ENCODE results near the gene DNAH6.
"Not testable (repeated sequence)": the region's sequence is repeated elsewhere in the genome, so short reads cannot be mapped to it uniquely, and the experiment has no call there.

Gene DNAH6

GRCh38 chr2:84851876-84852275 lies 335.6 kb downstream of the DNAH6 start:
- no peak for DNase-seq (ENCODE audit: low spot score)
- Mint-ChIP-seq H3K9me3 (peaks cover 24% of the 10 kb centered on the region), H3K27ac (peak overlapping the region; percentile 9), H3K4me3 (no peak overlapping the region), H3K4me1 (ENCODE audit: low read depth) (peaks cover 72% of the 10 kb centered on the region), H3K36me3 (ENCODE audit: low read depth) (peaks cover 79% of the 10 kb centered on the region), H3K27me3 (ENCODE audit: low read depth) (no peaks in the 10 kb centered on the region)

GRCh38 chr2:84854850-84855249 lies 338.6 kb downstream of the DNAH6 start:
- peak overlapping the region; percentile 2 for H3K4me3 Mint-ChIP-seq
- peaks cover 76% of the 10 kb centered on the region for H3K4me1 Mint-ChIP-seq (ENCODE audit: low read depth)
- no peak for DNase-seq (ENCODE audit: low spot score)
- no peaks in the 10 kb centered on the region for H3K27me3 Mint-ChIP-seq (ENCODE audit: low read depth)
- H3K27ac Mint-ChIP-seq: no peak overlapping the region
- H3K9me3 Mint-ChIP-seq: peaks cover 24% of the 10 kb centered on the region
- H3K36me3 Mint-ChIP-seq (ENCODE audit: low read depth): peaks cover 79% of the 10 kb centered on the region

- DNase-seq (ENCODE audit: low spot score): no peak
- Mint-ChIP-seq H3K4me3 (peak overlapping the region; percentile 44), H3K36me3 (ENCODE audit: low read depth) (peaks cover 84% of the 10 kb centered on the region), H3K27ac (peak overlapping the region; percentile 47), H3K9me3 (peaks cover 24% of the 10 kb centered on the region), H3K4me1 (ENCODE audit: low read depth) (peaks cover 78% of the 10 kb centered on the region), H3K27me3 (ENCODE audit: low read depth) (no peaks in the 10 kb centered on the region)
Observed at GRCh38 chr2:84855731-84856130, 339.4 kb downstream of the DNAH6 start.

- Mint-ChIP-seq H3K4me3 (peak overlapping the region; percentile 65), H3K36me3 (ENCODE audit: low read depth) (peaks cover 80% of the 10 kb centered on the region), H3K4me1 (ENCODE audit: low read depth) (peaks cover 79% of the 10 kb centered on the region), H3K9me3 (peaks cover 24% of the 10 kb centered on the region), H3K27me3 (ENCODE audit: low read depth) (no peaks in the 10 kb centered on the region), H3K27ac (peak overlapping the region; percentile 84)
- peak; percentile 43 for DNase-seq (ENCODE audit: low spot score)
Observed at GRCh38 chr2:84856787-84857186, 340.5 kb downstream of the DNAH6 start.

- peaks cover 78% of the 10 kb centered on the region for H3K4me1 Mint-ChIP-seq (ENCODE audit: low read depth)
- peak overlapping the region; percentile 65 for H3K4me3 Mint-ChIP-seq
- no peak for DNase-seq (ENCODE audit: low spot score)
Observed at GRCh38 chr2:84857566-84857965, 341.3 kb downstream of the DNAH6 start.

GRCh38 chr2:84858123-84858522 lies 341.8 kb downstream of the DNAH6 start:
- Mint-ChIP-seq H3K9me3 (peaks cover 13% of the 10 kb centered on the region), H3K36me3 (ENCODE audit: low read depth) (peaks cover 74% of the 10 kb centered on the region), H3K4me3 (peak overlapping the region; percentile 65), H3K4me1 (ENCODE audit: low read depth) (peaks cover 81% of the 10 kb centered on the region), H3K27me3 (ENCODE audit: low read depth) (no peaks in the 10 kb centered on the region), H3K27ac (peak overlapping the region; percentile 84)
- no peak for DNase-seq (ENCODE audit: low spot score)

More at GRCh38 chr2:84857566-84857965, 341.3 kb downstream of the DNAH6 start:
- H3K9me3 Mint-ChIP-seq: peaks cover 18% of the 10 kb centered on the region
- H3K27me3 Mint-ChIP-seq (ENCODE audit: low read depth): no peaks in the 10 kb centered on the region
- peak overlapping the region; percentile 84 for H3K27ac Mint-ChIP-seq
- H3K36me3 Mint-ChIP-seq (ENCODE audit: low read depth): peaks cover 76% of the 10 kb centered on the region

- peaks cover 81% of the 10 kb centered on the region for H3K4me1 Mint-ChIP-seq (ENCODE audit: low read depth)
- H3K27me3 Mint-ChIP-seq (ENCODE audit: low read depth): no peaks in the 10 kb centered on the region
- H3K9me3 Mint-ChIP-seq: peaks cover 9% of the 10 kb centered on the region
- peaks cover 71% of the 10 kb centered on the region for H3K36me3 Mint-ChIP-seq (ENCODE audit: low read depth)
- peak overlapping the region; percentile 68 for H3K4me3 Mint-ChIP-seq
- no peak for DNase-seq (ENCODE audit: low spot score)
- peak overlapping the region; percentile 43 for H3K27ac Mint-ChIP-seq
Observed at GRCh38 chr2:84858937-84859336, 342.6 kb downstream of the DNAH6 start.

- Mint-ChIP-seq H3K9me3 (peaks cover 2% of the 10 kb centered on the region), H3K36me3 (ENCODE audit: low read depth) (peaks cover 65% of the 10 kb centered on the region), H3K4me3 (no peak overlapping the region), H3K27ac (peak overlapping the region; percentile 18), H3K27me3 (ENCODE audit: low read depth) (no peaks in the 10 kb centered on the region), H3K4me1 (ENCODE audit: low read depth) (peaks cover 73% of the 10 kb centered on the region)
- no peak for DNase-seq (ENCODE audit: low spot score)
Observed at GRCh38 chr2:84861539-84861938, 345.2 kb downstream of the DNAH6 start.

- Mint-ChIP-seq H3K27me3 (ENCODE audit: low read depth) (no peaks in the 10 kb centered on the region), H3K36me3 (ENCODE audit: low read depth) (peaks cover 62% of the 10 kb centered on the region), H3K27ac (peak overlapping the region; percentile 18), H3K9me3 (no peaks in the 10 kb centered on the region), H3K4me1 (ENCODE audit: low read depth) (peaks cover 69% of the 10 kb centered on the region), H3K4me3 (no peak overlapping the region)
- no peak for DNase-seq (ENCODE audit: low spot score)
Observed at GRCh38 chr2:84862006-84862405, 345.7 kb downstream of the DNAH6 start.

GRCh38 chr2:84865181-84865783 lies 349.0 kb downstream of the DNAH6 start:
- Mint-ChIP-seq H3K36me3 (ENCODE audit: low read depth) (peaks cover 60% of the 10 kb centered on the region), H3K4me1 (ENCODE audit: low read depth) (peaks cover 53% of the 10 kb centered on the region), H3K9me3 (no peaks in the 10 kb centered on the region), H3K27me3 (ENCODE audit: low read depth) (no peaks in the 10 kb centered on the region), H3K27ac (no peak overlapping the region), H3K4me3 (no peak overlapping the region)
- no peak for DNase-seq (ENCODE audit: low spot score)

GRCh38 chr2:84866122-84866521 lies 349.8 kb downstream of the DNAH6 start:
- no peak for DNase-seq (ENCODE audit: low spot score)
- Mint-ChIP-seq H3K36me3 (ENCODE audit: low read depth) (peaks cover 62% of the 10 kb centered on the region), H3K4me1 (ENCODE audit: low read depth) (peaks cover 52% of the 10 kb centered on the region), H3K4me3 (no peak overlapping the region), H3K9me3 (no peaks in the 10 kb centered on the region), H3K27ac (no peak overlapping the region), H3K27me3 (ENCODE audit: low read depth) (no peaks in the 10 kb centered on the region)

- H3K4me3 Mint-ChIP-seq; H3K27ac Mint-ChIP-seq; DNase-seq (ENCODE audit: low spot score); H3K27me3 Mint-ChIP-seq (ENCODE audit: low read depth); H3K9me3 Mint-ChIP-seq: not testable (repeated sequence)
- Mint-ChIP-seq H3K36me3 (ENCODE audit: low read depth) (peaks cover 54% of the 10 kb centered on the region), H3K4me1 (ENCODE audit: low read depth) (peaks cover 43% of the 10 kb centered on the region)
Observed at GRCh38 chr2:84868327-84868726, 352.0 kb downstream of the DNAH6 start.

All from T-helper 2 cell treated with Interferon-gamma antibody and Interleukin-4, amounts not matched to agents 5 μg/mL and 100 μg/mL, for 36 hours (primary cell).